ENCODE measurements around the gene MICALL2. TPM values are rescaled to one million over a fixed set of nuclear protein-coding genes. Genes with fewer than 3 reads are reported as not detected.

MICALL2 gene
- total RNA-seq, 1 donor from 2014 or later, result 13.9 TPM

DNA sequence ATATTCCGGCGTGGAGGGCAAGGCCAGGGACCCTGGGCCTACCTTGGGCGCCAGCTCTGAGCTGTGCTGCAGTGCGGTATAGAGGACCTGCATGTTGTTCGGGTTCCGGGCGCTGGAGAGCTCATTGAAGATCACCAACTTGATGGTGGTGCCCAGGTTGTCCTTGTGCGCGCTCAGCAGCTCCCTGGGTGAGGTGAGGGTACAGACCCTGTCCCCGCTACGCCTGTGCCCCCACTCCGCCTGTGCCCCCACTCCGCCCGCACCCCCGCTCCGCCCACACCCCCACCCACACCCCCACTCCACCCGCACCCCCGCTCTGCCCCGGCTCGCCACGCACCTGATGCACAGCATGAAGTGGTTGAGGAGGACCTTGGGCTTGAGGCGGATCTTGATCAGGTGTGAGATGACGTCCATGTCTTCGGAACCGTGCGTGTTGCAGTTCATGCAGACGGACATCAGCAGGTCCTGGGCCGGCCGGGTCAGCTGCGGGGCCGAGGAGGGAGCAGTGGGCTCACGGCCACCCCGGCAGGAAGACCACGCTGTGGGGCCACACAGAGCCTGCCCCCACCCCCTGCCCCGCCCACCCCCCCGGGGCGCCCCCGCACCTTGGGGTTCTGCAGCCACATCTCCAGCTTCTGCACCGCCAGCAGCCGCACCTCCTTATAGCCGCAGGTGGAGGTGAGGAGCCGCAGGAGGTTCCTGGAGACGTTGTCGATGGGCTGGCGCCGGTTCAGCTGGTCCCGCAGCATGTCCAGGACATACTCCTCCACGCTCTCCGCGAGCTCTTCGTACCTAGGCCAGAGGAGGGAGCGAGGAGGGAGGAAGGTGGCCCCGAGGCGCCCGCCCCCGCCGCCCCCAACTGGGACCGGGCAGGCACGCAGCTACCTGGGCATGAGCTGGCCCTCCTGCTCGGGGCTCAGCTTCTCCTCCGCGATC, 39.4 kb upstream of the MICALL2 start:
- TF ChIP-seq, protein P1, sequence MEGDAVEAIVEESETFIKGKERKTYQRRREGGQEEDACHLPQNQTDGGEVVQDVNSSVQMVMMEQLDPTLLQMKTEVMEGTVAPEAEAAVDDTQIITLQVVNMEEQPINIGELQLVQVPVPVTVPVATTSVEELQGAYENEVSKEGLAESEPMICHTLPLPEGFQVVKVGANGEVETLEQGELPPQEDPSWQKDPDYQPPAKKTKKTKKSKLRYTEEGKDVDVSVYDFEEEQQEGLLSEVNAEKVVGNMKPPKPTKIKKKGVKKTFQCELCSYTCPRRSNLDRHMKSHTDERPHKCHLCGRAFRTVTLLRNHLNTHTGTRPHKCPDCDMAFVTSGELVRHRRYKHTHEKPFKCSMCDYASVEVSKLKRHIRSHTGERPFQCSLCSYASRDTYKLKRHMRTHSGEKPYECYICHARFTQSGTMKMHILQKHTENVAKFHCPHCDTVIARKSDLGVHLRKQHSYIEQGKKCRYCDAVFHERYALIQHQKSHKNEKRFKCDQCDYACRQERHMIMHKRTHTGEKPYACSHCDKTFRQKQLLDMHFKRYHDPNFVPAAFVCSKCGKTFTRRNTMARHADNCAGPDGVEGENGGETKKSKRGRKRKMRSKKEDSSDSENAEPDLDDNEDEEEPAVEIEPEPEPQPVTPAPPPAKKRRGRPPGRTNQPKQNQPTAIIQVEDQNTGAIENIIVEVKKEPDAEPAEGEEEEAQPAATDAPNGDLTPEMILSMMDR (IDR thresholded peaks at IDR 0.05; ENCODE audit: unreplicated experiment), result no peak
- Mint-ChIP-seq H3K27me3 (no peaks in the 10 kb centered on the region), H3K4me1 (ENCODE audit: low read depth) (peaks cover 12% of the 10 kb centered on the region), H3K27ac (no peak overlapping the region), H3K36me3 (ENCODE audit: insufficient read depth) (peaks cover 12% of the 10 kb centered on the region), H3K9me3 (ENCODE audit: low read depth) (no peaks in the 10 kb centered on the region), H3K4me3 (ENCODE audit: low read depth) (no peak overlapping the region)
- DNase-seq (ENCODE audit: low spot score, unreplicated experiment), result no peak

DNA sequence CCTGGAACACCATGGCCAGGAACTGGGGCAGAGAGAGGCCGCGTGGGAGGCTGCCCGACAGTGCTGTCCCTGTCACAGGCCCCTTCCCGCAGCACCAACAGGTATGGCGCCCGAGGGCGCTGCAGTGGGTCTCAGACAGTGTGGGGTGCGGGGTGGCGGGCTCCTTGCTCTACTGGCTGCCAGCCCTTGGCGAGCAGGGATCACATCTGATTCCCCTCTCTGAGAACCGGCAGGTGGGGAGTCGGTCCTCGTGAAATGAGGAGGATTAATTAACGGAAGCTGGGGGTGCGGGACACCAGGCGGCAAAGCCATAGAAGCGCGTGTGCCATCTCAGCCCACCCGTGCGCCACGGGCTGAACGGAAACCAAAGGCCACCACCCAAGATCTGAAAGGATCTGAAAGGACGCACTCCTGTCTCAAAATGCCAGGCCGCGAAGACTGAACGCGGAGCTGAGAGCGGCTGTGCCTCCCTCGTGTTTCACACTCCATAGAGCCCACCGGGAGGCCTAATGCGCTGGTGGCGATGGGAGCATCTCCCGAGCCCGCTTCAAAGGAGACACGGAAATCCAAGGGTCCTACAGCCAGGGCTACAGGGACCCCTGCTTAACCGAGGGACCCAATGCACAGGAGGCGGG, 38.1 kb upstream of the MICALL2 start:
- H3K27ac Mint-ChIP-seq, result no peak overlapping the region
- TF ChIP-seq, protein P1 (IDR thresholded peaks at IDR 0.05; ENCODE audit: unreplicated experiment), result no peak

DNA sequence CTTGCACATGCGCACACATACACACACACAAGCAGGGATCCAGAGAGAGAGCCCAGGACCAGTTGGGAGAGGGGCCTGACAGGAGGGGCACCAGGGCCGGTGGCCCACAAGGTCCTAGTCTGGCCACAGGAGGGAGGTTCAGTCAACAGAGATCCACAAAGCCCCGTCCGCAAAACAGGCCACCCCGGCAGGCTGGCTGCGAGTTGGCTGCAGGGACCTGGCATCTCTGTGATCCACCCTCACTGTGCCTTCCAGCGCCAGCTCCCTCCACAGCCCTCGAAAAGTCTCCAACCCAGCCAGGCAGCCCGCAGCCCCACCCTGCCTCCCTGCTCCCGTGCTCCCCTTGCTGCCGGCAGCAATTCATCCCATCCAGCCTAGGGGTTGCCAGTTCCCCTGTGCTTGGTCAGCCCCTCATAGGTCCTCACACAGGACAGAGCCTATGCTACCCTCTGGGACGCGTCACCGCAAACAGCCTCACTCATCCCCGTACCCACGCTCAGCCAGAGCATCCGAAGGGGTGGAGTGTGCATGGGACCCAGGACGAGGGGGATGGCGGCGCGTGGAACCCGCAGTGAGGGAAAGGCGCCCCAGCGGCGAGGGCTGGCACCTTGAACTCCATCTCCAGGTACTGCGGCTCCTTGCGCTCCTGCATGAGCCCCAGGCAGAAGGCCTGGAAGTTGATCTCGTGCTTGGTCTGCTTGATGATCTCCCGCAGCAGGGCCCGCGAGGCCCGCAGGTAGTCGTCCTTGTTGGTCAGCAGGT, 37.4 kb upstream of the MICALL2 start:
- Mint-ChIP-seq H3K27me3 (no peaks in the 10 kb centered on the region), H3K36me3 (ENCODE audit: insufficient read depth) (peaks cover 5% of the 10 kb centered on the region), H3K4me1 (ENCODE audit: low read depth) (no peaks in the 10 kb centered on the region), H3K27ac (no peak overlapping the region), H3K9me3 (ENCODE audit: low read depth) (no peaks in the 10 kb centered on the region), H3K4me3 (ENCODE audit: low read depth) (no peak overlapping the region)
- no peak for DNase-seq (ENCODE audit: low spot score, unreplicated experiment)
- TF ChIP-seq, protein P1 (IDR thresholded peaks at IDR 0.05; ENCODE audit: unreplicated experiment), result no peak

More for the DNA sequence above, 38.1 kb upstream of the MICALL2 start:
- Mint-ChIP-seq H3K36me3 (ENCODE audit: insufficient read depth) (peaks cover 9% of the 10 kb centered on the region), H3K27me3 (no peaks in the 10 kb centered on the region), H3K4me3 (ENCODE audit: low read depth) (no peak overlapping the region), H3K4me1 (ENCODE audit: low read depth) (peaks cover 3% of the 10 kb centered on the region), H3K9me3 (ENCODE audit: low read depth) (no peaks in the 10 kb centered on the region)
- DNase-seq (ENCODE audit: low spot score, unreplicated experiment), result no peak

DNA sequence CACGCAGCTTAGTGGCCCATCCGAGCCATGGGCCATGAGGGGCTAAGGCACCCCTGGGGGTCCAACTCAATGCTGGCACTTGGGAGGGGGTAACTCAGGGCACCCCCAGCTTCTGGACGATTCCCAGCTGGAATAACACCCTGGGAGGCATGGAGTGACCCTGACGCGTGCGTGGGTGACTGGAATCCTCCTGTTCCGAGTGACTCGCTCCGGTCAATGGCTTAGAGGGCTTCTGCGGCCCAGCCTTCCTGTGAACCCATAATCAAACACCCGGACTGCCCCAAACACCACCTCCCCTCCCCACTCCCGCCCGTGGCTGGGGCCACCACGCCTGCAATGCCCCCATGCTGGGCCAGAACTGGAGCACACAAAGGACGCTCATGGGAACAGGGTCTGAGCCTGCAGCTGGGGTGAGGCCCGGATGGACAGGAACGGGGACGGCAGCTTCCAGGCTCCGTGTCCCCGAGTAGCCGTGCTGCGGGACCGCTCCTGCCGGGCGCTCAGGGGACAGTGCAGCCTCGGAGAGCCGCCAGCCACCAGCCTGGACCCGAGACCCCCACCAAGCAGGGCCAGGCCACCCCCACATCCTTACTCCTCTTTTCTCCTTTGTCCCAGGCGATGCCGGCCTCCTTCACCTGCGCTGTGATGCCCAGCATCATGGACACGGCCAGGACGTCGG, 36.4 kb upstream of the MICALL2 start:
- no peak for DNase-seq (ENCODE audit: low spot score, unreplicated experiment)
- Mint-ChIP-seq H3K36me3 (ENCODE audit: insufficient read depth) (peaks cover 6% of the 10 kb centered on the region), H3K27me3 (no peaks in the 10 kb centered on the region), H3K4me3 (ENCODE audit: low read depth) (no peak overlapping the region), H3K4me1 (ENCODE audit: low read depth) (no peaks in the 10 kb centered on the region), H3K9me3 (ENCODE audit: low read depth) (no peaks in the 10 kb centered on the region), H3K27ac (no peak overlapping the region)
- TF ChIP-seq, protein P1 (IDR thresholded peaks at IDR 0.05; ENCODE audit: unreplicated experiment), result no peak
